GM18526 (cell line): ENCODE measurements around the gene DVL1.

ENCODE experiments used
- POLR2A ChIP-seq: IDR thresholded peaks from 3 replicates; pipeline ENCODE4 v1.6.1; 2011; ENCODE audit not compliant: insufficient read length; ENCODE audit errors: extremely low read depth

DVL1 gene

DNA sequence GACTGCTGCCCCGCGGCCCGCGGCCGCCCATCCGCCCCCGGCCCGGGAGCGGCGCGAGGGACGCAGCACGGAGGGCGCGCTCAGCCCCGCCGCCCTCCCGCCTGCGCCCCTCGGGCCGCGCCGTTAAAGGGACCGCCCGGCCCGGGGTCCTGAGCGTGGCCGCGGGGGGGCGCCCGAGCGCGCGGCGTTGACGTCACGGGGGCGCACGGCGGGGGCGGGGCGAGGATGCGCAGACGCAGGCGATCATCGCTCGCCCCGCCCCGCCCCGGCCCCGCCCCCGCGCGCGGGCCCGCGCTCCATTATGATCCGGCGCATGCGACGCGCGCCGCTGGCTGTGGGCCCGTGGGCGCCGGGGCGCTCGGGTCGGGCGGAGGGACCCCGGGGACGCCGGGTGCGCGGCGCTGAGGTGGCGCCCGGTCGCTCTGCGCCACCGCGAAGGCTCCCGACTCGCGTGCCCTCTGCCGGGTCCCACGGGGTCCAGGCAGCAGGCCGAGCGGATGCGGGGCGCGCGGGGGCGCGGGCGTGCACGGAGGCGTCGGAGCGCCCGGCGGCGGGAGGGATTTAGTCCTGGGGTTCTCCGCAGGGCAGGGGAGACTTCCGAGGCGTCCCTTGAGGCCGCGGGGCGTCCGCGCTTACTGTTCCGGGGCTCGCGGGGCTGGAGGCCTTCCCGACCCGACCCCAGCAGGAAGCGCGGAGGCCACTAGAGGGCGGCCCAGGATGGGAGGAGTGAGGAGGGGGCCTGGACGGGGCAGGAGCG, at the start of gene DVL1:
TSS of gene DVL1 (minus strand) at position 163 of the 757 bp plus-strand sequence. CDS start 353 bp downstream, outside the sequence.
- peak; percentile 56 for TF ChIP-seq POLR2A

DNA sequence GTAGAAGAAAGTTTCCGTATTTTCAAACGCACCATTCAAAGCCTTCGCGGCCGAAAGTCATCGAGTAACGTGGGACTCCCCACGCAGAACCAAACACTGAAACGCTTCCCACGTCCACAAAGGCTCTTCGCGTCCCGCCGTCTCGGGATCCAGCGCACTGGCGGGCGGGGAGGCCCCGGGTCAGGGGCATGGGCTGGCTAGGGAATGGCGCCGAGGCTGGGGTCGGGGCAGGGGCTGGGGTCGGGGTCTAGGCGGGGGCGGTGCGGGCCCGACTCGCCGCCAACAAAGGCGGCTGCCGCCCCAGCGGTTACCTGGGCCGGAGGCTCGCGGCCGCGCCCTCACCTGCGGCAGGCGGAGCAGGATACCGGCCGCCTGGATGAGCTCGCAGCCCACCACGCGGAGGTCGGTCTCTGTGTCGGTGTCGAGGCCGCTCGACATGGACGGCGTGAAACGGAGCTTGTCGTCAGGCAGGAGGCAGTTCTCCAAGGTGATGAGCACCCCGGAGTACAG, 49.5 kb upstream of the DVL1 start:
- no peak for TF ChIP-seq POLR2A

DNA sequence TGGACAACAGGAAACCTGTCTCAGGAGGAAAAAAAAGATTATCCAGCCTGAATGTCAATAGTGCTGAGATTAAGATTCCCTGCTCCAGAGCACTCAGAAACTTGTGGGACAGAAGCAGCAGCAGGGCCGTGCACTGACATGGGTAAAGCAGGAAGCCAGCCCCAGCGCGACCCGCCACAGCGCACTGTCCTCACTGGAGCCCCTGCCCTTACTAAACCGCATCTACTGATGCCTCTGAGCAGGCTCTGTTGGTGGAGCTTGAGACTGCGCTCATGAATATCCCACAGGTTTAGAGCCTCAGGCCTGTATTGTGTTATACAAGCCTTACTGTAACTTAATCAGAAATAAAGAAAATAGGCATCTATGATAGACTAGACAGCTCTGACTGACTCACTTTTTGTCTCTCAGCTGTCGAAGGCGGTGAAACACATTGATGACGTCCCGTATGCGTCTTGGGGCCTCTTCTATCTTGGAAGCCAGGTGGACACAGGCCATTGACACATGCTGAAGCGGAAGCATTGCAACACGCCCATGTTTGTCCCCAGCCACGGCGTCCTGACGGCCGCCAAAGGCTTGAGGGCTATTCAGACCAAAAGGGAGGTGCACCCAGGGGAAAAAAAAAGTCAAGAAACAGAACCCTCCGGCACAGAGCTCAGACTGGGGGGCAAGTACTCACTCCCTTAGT, 48.8 kb upstream of the DVL1 start:
- TF ChIP-seq POLR2A: no peak

DNA sequence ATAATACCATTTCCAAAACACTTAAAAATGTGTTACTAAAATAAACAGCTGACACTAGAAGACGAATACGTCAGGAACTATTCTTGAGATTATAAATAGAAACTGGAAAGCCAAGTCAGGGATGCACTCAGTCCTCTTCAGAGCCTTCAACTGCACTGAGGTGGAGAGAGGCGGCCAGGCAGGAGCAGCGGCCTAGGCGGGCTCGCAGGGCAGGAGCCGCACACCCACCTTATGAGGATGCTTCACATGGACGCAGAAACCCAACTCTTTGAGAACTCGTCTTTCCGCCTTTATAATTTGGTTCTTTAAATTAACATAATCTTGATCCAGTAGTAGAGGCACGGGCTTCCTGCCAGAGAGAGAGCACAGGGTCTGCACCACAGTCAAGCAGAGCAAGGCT, 45.9 kb upstream of the DVL1 start:
- TF ChIP-seq POLR2A: no peak

DNA sequence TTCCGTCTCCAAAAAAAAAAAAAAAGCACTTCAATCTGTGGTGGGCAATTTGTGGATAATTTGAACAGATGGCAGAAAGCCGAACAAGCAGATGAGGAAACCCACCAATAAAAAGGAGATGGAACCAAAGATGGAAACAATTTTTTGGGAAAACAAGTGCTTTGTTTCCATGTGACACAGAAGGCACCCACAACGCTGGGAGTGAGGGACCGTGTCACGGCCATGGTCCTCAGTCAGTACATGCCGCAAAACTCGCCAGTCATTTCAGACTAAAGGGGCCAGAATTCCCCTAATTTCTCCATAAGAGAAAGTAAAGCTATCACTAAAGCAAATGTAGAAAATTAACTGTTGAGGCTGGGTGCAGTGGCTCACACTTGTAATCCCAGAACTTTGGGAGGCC, 44.9 kb upstream of the DVL1 start:
- no peak for TF ChIP-seq POLR2A

DNA sequence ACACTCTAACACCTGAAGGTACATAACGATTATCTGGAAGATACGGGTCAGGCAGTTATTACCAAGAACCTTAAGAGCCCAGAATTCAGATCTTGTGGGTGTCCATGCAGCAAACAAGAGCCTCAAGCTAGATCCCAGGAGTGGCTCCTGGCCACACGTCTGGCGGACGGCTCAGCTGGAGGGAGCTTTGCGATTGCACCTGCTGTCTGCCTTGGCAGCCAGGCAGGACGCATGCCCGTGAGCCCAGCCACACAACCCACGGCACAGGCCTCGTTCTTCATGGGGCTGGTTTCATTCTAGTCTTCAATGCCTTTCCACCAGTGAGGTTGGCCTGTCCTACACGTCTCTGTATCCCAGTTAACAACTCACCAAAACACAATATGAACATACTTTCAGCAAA, 44.2 kb upstream of the DVL1 start:
- TF ChIP-seq POLR2A: no peak

DNA sequence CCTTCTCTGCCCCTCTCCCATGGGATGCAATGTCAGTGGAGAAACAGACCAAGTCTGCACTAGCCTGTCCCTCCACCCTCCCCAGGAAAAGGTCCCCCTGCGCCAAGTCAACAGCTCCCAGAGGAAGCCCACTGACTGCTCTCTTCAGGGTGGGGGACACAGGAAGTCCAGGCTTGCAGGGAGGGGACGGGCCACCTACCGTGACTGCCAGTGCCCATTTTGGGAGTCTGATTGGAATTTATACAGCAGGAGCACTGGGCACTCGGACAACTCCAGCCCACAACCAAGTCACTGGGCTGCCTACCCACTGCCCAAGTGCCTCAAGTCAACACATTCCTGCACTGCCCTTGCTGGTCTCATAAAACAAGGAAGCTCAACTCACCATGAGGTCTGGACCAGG, 43.8 kb upstream of the DVL1 start:
- no peak for TF ChIP-seq POLR2A

DNA sequence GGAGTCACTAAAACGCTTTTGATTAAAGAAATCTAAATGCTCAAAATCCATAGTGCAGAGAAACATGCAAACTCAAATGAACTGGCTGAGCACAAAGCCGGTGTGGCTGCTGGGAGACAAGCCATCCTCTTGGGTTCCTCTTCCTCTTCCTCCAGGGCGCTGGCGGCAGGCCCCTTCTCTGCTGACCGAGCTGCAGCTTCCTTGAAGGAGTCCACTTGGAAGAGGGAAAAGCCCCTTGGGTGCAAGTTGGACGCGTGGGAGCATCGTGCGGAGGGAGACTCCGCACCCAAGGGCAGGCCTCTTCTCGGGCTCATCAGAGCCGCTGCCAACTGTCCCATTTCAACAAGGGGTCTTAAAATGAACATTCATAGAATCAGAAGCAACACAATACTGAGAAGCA, 42.0 kb upstream of the DVL1 start:
- TF ChIP-seq POLR2A: no peak

DNA sequence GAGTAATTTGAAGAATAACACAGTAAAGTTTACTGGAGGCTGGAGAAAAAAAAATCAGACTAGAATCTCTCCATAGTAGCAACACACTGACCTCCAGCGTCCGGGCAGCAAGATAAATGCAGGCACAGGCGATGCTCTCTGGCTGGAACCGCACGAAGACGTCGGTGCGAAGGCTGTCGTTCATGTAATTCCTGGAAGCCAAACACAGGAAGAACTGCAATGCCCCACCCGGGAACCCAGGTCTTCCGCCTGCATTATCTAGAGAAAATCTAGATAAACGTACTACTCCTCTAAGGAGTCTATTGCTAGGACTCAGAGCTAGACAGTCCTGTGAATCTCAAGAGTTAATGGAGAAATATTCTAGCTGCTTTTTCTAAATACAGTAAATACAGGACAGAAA, 41.5 kb upstream of the DVL1 start:
- no peak for TF ChIP-seq POLR2A

DNA sequence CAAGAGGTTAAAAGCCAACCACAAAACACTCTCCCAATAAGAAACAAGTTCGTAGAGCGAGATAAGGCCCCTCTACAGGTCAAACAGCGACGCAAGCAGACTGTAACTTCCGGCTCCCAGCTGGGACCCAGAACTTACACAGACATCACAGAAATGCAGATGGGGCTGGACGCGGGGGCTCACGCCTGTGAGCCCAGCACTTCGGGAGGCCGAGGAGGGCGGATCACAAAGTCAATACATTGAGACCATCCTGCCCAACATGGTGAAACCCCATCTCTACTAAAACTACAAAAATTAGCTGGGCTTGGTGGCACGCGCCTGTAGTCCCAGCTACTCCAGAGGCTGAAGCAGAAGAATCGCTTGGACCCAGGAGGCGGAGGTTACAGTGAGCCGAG, 38.9 kb upstream of the DVL1 start:
- TF ChIP-seq POLR2A: no peak

DNA sequence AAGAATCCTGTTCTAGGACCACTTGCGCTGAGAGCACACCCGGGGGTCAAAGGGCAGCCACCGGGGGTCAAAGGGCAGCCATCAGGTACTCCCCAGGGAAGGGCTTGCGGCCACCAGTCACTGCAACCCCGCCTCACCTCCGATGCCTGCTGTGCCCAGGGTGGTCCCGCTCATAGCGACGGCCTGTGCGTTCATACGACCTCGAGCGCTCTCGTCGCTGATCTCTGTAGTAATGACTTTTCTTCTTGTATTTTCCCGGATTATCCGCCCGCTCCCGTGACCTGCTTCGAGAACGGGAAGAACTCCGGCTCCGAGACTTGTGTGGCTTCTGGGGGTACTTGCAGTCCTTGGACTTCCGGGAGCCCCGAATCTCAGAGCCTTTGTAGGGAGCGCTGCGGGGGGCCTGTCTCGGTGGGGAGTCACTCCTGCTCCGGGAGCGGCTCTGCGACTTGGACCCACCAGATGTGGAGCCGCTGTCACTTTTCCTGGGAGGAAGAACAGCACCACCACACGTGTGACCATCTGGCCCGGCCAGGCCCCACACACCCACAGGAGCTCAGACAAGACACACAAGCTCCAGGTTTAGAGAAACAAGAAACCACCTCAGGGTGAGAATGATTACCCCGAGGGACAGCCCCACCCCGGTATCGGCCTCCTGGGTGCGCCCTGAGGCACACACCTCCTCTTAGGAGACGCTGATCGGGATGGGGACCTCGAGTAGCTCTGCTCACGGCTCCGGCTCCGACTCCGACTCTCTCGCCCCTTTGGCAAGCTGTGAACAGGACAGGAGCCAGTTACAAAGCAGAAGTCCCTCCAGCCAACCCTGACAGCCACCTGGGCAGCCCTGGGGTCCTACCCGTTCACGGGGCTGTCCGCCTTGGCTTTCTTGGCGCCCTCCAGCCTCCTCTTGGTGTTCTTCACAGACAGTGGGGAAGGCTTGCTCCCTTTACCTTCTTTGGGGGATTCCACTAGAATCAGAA, 38.2 kb upstream of the DVL1 start:
- no peak for TF ChIP-seq POLR2A

DNA sequence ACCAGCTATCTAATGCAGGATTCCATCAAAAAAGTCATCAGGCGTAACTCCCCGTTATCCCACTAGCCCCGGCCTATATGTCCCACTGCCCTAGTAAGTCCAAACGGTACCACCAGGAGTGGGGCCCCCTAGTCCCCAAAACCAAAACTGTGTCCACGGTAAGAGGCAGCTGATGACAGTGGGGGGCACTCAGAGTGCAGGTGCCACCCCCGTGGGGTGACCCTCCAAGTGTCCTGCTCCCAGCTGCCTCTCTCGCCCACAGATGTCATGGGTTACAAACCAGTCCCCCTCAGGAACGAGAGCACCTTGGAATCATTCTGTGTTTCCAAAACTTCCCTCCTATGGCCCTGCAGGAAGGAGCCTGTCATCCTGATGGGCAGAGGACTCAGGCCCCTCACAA, 36.7 kb upstream of the DVL1 start:
- TF ChIP-seq POLR2A: no peak

DNA sequence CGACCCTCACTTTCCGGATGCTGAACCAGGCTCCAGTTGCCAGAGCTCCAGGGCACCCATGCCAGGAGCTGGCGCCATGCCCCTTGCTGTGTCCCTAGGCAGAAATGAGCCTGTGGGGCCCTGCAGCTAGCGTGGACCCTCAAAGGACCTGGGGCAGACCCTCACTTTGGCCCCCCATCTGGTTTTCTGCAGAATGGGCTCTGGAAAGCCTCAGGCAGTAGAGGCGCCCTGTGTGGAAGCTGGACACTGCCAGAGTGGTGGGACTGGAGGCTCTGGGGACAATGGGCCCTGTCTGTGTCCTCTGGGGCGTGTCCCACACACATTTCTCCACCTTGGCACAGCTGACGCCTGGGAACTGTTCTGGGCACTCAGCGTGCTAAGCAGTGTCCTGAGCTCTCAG, 32.1 kb upstream of the DVL1 start:
- no peak for TF ChIP-seq POLR2A

DNA sequence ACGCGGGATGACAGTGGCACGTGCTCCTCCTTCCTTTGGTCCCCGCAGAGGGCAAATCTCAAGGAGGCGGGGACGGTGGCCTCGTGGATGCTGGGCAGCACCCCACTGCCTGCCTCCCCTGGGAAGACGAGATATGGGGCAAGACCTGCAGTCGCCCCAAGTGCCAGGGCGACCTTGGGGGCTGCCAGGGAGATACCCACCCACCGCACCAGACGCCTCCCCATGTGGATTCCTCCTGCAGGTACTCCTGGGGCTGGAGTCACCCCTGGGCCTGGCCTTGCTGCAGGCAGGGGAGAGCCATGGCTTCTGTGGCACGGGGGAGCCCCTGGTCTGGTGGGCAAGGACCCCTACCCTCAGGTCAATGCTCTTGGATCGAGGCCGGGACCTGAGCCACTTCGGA, 31.6 kb upstream of the DVL1 start:
- TF ChIP-seq POLR2A: no peak

DNA sequence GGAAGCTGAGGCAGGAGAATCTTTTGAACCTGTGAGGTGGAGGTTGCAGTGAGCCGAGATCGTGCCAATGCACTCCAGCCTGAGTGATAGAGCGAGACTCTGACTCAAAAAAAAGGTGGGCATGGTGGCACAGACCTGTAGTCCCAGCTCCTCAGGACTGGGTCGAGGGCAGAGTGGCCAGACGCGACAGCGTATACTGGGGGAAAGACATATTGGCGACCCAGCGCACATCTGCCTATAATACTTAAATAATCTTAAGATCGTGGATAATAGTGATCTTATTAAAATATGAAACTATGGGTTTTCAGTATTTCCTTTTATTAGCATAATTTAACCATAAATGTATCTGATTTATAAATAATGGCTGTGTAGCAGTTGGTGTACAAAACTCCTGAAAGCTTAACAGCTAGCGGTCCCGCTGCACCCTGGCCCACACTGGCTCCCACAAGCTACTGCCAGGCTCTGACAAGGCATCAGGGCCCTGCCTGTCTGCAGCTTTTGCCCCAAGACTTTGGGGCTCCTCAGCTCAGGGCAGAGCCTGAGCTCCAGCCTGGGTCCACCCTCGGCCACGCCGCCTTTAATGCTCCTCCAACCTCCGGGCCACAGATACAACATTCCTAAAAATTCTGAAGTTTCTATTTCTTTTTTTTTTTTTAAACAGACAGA, 28.5 kb upstream of the DVL1 start:
- TF ChIP-seq POLR2A: no peak
